MCF 10A (cell line): Measurements from ENCODE around the gene MAGI1. TPM values are rescaled to one million over a fixed set of nuclear protein-coding genes. Genes with fewer than 3 reads are reported as not detected.
"Not testable (repeated sequence)": the region's sequence is repeated elsewhere in the genome, so short reads cannot be mapped to it uniquely, and the experiment has no call there.

Source experiments
- BruUV-seq: library from RNA; stranded (reverse); fragments of 400-500 nt; replicated peaks from 2 replicates; lab custom pipeline; 2021; lab: Mats Ljungman, UMichigan
- CTCF ChIA-PET: fragments of 300-600 bp; sonication (Branson Sonifier 250); formaldehyde crosslinking; extraction: SDS; loops from one replicate; lab custom pipeline; 2021; ENCODE audit warnings: antibody characterized with exemption, inconsistent platforms; lab: Yijun Ruan, JAX
- POLR2A ChIA-PET: fragments of 300-600, 350-650 bp; sonication (Branson Sonifier 250); formaldehyde crosslinking; extraction: SDS; loops from one replicate; lab custom pipeline; 2020; ENCODE audit warnings: antibody characterized with exemption, inconsistent platforms; lab: Yijun Ruan, JAX
- DNase-seq: peaks from one replicate; pipeline ENCODE4 v3.0.0-alpha.2; 2018; ENCODE audit not compliant: unreplicated experiment
- H3K27ac Mint-ChIP-seq: one replicate; pipeline ENCODE4 v1.8.0; 2022; ENCODE audit warnings: mild to moderate bottlenecking, low read depth, mixed read lengths; ENCODE audit not compliant: unreplicated experiment
- H3K27me3 Mint-ChIP-seq: one replicate; pipeline ENCODE4 v1.8.0; 2022; ENCODE audit warnings: mixed read lengths; ENCODE audit not compliant: insufficient read depth, unreplicated experiment
- H3K36me3 Mint-ChIP-seq: one replicate; pipeline ENCODE4 v1.8.0; 2022; ENCODE audit warnings: mild to moderate bottlenecking, moderate library complexity, mixed read lengths; ENCODE audit not compliant: insufficient read depth, unreplicated experiment
- H3K4me1 Mint-ChIP-seq: one replicate; pipeline ENCODE4 v1.8.0; 2022; ENCODE audit warnings: mixed read lengths; ENCODE audit not compliant: insufficient read depth, unreplicated experiment
- H3K4me3 Mint-ChIP-seq: one replicate; pipeline ENCODE4 v1.8.0; 2022; ENCODE audit warnings: mild to moderate bottlenecking, moderate library complexity, mixed read lengths; ENCODE audit not compliant: unreplicated experiment
- H3K9me3 Mint-ChIP-seq: one replicate; pipeline ENCODE4 v1.8.0; 2022; ENCODE audit warnings: mixed read lengths; ENCODE audit not compliant: unreplicated experiment
- intact Hi-C: fragments of 100-400 bp; cut with micrococcal nuclease; formaldehyde crosslinking; loops from 2 replicates; pipeline ENCODE4 v1.14.1; 2022
- total RNA-seq: library from RNA; stranded (reverse); gene quantifications from 2 replicates; pipeline ENCODE4 v1.2.3, GENCODE V29; 2022
- TF ChIP-seq, protein P1 (sequence below): fragments of 200-600 bp; IDR thresholded peaks from one replicate; pipeline ENCODE4 v1.8.0; 2022; ENCODE audit warnings: antibody characterized with exemption, mild to moderate bottlenecking; ENCODE audit not compliant: unreplicated experiment

The MAGI1 gene
- total RNA-seq, 1 experiment from 2014 or later = 6.2 TPM

DNA sequence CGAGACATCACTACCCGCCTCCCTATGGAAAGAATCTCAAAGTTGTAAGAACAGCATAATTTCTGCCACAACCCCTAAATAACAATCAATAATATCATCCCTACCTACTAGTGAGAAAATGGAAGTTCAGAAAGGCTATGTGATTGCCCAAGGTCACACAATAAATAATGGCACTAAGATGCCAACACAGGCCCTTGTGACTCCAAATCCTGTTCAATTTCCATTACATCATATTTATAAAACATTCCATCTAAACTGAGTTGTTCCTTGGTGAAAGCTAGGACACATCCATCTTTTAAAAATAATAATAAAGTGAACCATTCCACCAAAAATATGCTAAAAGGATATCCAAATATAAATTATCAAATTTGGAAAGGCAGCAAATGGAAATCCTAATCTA is 144.6 kb downstream of the MAGI1 start:
- no peaks in the 10 kb centered on the region for H3K27me3 Mint-ChIP-seq
- peak overlapping the region; percentile 80 for H3K27ac Mint-ChIP-seq
- H3K36me3 Mint-ChIP-seq = no peaks in the 10 kb centered on the region
- POLR2A ChIA-PET = interaction anchor here (0.8 to 1.8 kb wide), 9 partner anchors 10 to 221 kb away, joined by 3 to 8 read pairs (median 4); no protein-coding TSS in a partner anchor
- H3K4me3 Mint-ChIP-seq = no peak overlapping the region
- CTCF ChIA-PET = interaction anchor here (0.8 to 1.0 kb wide), 5 partner anchors 9 to 109 kb away, joined by 3 read pairs; no protein-coding TSS in a partner anchor
- peaks cover 25% of the 10 kb centered on the region for H3K4me1 Mint-ChIP-seq
- H3K9me3 Mint-ChIP-seq = no peaks in the 10 kb centered on the region
- TF ChIP-seq, protein P1, sequence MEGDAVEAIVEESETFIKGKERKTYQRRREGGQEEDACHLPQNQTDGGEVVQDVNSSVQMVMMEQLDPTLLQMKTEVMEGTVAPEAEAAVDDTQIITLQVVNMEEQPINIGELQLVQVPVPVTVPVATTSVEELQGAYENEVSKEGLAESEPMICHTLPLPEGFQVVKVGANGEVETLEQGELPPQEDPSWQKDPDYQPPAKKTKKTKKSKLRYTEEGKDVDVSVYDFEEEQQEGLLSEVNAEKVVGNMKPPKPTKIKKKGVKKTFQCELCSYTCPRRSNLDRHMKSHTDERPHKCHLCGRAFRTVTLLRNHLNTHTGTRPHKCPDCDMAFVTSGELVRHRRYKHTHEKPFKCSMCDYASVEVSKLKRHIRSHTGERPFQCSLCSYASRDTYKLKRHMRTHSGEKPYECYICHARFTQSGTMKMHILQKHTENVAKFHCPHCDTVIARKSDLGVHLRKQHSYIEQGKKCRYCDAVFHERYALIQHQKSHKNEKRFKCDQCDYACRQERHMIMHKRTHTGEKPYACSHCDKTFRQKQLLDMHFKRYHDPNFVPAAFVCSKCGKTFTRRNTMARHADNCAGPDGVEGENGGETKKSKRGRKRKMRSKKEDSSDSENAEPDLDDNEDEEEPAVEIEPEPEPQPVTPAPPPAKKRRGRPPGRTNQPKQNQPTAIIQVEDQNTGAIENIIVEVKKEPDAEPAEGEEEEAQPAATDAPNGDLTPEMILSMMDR = no peak
- BruUV-seq = TSS peak; percentile 68
- DNase-seq = no peak
- intact Hi-C loops = loop anchor here (5.0 kb wide), 1 partner anchor 103 kb away; no protein-coding TSS in a partner anchor

DNA sequence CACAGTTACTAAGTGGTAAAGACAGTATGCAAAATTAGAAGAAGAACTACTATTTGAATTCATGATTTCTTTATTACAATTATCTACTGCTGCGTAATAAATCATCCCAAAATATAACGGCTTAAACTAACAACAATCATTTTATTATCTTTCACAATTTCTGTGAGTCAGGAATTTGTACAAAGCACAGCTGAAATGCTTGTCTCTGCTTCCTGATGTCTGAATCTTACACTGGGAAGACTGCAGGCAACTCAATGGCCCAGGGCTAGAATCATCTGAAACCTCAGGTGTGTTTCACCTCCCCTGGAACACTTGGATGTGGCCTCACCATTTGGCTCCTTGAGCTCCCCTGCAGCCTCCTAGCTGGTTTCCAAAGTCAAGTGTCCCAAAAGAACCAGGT is 145.1 kb downstream of the MAGI1 start:
- H3K27me3 Mint-ChIP-seq = no peaks in the 10 kb centered on the region
- peaks cover 27% of the 10 kb centered on the region for H3K4me1 Mint-ChIP-seq

DNA sequence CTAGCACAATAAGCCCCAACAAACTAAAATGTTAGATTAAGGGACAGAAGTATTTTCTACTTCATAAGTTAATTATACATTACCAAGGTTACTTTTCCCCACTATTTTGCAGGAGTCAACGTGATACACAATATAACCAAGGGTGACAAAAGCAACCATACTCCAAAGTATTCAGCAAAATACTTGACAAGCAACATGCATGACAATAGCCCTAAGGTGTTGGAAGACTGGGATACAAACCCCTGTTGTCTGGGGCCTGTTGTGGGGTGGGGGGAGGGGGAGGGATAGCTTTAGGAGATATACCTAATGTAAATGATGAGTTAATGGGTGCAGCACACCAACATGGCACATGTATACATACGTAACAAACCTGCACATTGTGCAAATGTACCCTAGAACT is 147.2 kb downstream of the MAGI1 start:
- H3K36me3 Mint-ChIP-seq, H3K27me3 Mint-ChIP-seq, DNase-seq, H3K27ac Mint-ChIP-seq, POLR2A ChIA-PET, CTCF ChIA-PET, H3K9me3 Mint-ChIP-seq, BruUV-seq, H3K4me3 Mint-ChIP-seq: not testable (repeated sequence)
- peaks cover 27% of the 10 kb centered on the region for H3K4me1 Mint-ChIP-seq
- intact Hi-C loops = loop anchor here (5.0 kb wide), 1 partner anchor 106 kb away; no protein-coding TSS in a partner anchor

More for the DNA sequence above, 145.1 kb downstream of the MAGI1 start:
- TF ChIP-seq, protein P1 = no peak
- no peak overlapping the region for H3K4me3 Mint-ChIP-seq
- DNase-seq = no peak
- BruUV-seq = no TSS peak
- POLR2A ChIA-PET = interaction anchor here (0.9 to 1.8 kb wide), 5 partner anchors 14 to 222 kb away, joined by 3 to 7 read pairs (median 3); no protein-coding TSS in a partner anchor
- CTCF ChIA-PET = interaction anchor here (0.5 to 0.9 kb wide), 3 partner anchors 9 to 60 kb away, joined by 3 read pairs; no protein-coding TSS in a partner anchor
- H3K36me3 Mint-ChIP-seq = no peaks in the 10 kb centered on the region
- intact Hi-C loops = loop anchor here (5.0 kb wide), 1 partner anchor 104 kb away; no protein-coding TSS in a partner anchor
- no peaks in the 10 kb centered on the region for H3K9me3 Mint-ChIP-seq
- peak overlapping the region; percentile 80 for H3K27ac Mint-ChIP-seq

DNA sequence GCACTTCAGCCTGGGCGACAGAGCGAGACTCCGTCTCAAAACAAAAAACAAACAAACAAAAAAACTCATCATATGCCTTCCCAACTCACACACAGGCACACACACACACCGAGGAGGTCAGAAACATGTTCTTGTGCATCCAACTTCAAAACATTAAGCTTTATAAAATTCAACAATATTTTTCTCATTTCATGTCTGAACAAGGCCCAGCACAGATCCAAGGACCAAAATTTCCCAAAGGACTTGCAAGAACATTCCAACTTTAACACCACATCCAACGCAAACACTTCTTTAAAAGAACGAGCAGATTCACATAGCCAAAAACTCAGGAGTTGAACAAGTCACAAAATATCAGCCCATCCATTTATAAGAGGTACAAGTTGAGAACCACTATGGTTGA is 148.4 kb downstream of the MAGI1 start:
- intact Hi-C loops = loop anchor here (5.0 kb wide), 1 partner anchor 107 kb away; no protein-coding TSS in a partner anchor
- no peak for DNase-seq
- peak overlapping the region; percentile 86 for H3K27ac Mint-ChIP-seq
- no peaks in the 10 kb centered on the region for H3K9me3 Mint-ChIP-seq
- TF ChIP-seq, protein P1 = no peak
- H3K4me1 Mint-ChIP-seq = peaks cover 25% of the 10 kb centered on the region
- H3K27me3 Mint-ChIP-seq = no peaks in the 10 kb centered on the region
- ChIA-PET CTCF (interaction anchor here (0.7 to 1.2 kb wide), 7 partner anchors 12 to 1735 kb away, joined by 3 to 4 read pairs (median 3); no protein-coding TSS in a partner anchor), POLR2A (interaction anchor here (1.1 kb wide), 1 partner anchor 9 kb away, joined by 4 read pairs; no protein-coding TSS in a partner anchor)
- no TSS peak for BruUV-seq
- no peaks in the 10 kb centered on the region for H3K36me3 Mint-ChIP-seq
- H3K4me3 Mint-ChIP-seq = no peak overlapping the region
